HPDE6-E6E7 (cell line): Measurements from ENCODE around the gene AP5Z1.
"Not testable (repeated sequence)": the region's sequence is repeated elsewhere in the genome, so short reads cannot be mapped to it uniquely, and the experiment has no call there.

Experiments used
- DNase-seq: peaks from one replicate; pipeline ENCODE4 v3.0.0; 2011; ENCODE audit warnings: missing footprints; ENCODE audit errors: extremely low spot score

AP5Z1 gene

DNA sequence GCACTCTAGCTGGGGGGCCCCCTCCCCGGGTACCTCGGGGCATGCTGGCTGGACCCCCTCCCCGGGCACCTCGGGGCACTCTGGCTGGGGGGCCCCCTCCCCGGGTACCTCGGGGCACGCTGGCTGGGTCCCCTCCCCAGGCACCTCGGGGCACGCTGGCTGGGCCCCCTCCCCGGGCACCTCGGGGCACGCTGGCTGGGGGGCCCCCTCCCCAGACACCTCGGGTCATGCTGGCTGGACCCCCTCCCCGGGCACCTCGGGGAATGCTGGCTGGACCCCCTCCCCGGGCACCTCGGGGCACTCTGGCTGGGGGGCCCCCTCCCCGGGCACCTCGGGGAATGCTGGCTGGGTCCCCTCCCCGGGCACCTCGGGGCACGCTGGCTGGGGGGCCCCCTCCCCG is 27.2 kb downstream of the AP5Z1 start:
- not testable (repeated sequence) for DNase-seq

DNA sequence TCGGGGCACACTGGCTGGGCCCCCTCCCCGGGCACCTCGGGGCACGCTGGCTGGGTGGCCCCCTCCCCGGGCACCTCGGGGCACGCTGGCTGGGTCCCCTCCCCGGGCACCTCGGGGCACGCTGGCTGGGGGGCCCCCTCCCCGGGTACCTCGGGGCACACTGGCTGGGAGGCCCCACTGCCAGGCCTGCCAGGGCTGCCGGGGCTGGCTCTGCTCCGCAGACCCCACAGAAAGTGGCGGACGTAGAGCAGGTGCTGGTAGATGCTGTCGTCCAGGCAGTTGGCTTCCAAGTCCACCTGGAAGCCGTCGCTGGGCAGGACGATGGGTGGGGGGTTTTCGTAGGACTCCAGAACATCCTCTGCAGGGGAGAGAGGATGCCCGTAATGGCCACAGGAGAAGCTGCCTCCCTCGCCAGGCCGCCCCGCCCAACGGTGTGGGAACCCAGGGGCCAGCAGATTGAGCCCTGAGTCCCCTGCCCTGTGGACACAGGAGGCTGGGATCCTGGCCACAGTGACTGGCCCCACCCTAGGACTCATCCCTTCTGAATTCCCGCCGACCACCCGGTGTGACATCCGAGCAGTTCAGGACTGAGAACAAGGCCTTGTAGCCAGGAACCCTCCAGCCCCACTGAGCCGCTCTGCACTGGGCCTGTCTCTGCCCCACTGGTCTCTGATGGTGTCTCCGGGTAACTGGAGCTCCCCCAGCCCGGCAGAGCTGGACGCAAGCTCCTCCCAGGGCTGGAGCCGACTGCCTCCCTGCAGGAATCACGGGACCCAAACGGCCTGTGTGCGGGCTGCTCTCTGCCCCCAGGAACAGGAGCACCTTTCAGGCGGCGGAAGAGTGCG is 28.2 kb downstream of the AP5Z1 start:
- DNase-seq = no peak

DNA sequence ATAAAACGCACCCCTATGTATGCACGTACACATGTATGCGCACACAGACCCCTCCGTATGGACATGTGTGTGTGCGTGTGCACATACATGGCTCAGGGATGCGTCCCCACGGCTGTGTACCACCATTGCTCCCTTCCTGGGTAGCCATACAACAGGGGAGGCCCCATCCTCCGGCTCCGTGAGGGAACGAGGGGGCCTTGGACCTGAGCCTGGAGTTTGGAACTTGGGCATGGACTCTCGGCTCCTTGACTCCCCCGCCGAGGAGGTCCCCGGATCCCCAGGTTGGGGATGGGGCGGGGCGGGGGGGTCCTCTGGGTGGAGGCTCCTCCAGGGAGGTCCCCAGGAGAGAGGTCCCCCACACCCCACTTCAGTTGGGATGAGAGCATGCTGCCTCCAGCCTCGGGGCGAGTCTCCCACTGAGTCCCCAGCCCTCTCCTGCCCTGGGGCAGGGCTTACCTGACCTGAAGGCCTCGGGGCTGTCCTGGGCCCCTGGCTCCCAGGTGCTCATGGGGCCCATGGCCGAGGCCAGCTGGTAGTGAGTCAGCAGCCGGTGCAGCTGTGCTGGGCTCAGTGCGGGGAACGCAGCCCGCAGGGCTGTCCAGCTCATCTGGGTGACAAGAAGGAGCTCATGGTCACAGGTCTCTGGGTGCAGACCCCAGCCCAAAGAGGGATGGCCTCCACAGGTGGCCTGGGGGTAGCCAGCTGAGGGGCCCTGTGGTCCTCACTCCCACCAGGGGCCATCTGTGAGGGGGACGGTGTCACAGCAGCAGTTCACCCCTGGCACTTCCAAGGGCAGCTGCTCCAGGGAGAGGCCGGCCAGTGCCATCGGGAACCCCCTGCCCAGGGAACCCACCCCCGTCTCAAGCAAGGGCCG is 29.9 kb downstream of the AP5Z1 start:
- DNase-seq = no peak

DNA sequence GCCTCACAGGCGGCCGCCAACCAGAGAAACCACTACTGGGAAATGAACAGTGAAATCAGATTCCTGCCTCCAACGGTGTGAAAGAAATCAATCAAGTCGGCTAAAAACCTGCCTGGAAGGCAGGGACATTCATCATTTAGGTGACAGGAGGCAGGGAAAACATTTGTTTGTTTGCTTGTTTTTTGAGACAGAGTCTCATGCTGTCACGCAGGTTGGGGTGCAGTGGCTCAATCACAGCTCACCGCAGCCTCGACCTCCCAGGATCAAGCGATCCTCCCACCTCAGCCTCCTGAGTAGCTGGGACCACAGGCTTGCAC is 30.5 kb downstream of the AP5Z1 start:
- no peak for DNase-seq

DNA sequence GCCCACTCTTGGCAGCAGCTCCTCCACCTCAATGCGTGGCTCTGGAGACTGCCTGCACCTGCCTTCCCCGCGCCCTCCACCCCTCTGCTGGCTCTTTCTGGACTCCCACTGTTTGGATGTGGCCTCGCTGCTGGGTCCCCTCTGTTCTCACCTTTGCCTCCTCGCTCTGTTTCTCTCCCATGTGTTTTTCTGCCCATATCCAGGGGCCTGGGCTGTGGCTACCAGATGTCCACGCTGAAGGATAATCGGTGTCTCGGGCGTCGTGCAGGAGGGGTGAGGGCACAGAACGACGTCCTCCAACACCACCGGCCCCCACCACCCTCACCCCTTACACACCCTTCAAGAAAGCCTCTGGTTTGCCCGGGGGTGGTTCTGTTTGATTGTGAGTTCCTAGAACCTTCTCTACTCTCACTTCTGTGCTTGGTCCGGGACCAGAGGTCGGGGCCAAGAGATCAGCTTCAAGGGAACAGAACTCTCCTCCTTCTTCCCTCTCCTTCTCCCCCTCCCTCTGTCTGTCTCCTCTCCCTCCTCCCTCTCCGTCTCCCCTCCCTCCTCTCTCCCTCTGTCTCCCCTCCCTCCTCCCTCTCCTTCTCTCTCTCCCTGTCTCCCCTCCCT is 31.7 kb downstream of the AP5Z1 start:
- DNase-seq = no peak

DNA sequence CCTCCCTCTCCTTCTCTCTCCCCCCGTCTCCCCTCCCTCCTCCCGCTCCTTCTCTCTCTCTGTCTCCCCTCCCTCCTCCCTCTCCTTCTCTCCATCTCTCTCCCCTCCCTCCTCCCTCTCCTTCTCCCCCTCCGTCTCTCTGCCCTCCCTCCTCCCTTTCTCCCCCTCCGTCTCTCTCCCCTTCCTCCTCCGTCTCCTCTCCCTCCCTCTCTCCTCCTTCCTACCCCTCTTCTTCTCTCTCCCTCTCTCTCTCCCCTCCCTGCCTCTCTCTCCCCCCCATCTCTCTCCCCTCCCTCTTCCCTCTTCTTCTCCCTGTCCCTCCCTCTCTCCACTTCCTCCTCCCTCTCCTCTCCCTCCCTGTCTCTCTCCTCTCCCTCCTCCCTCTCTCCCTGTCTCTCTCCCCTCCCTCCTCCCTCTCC is 32.2 kb downstream of the AP5Z1 start:
- DNase-seq = no peak

GRCh38 chr7:4808026-4808425 is 32.6 kb downstream of the AP5Z1 start:
- DNase-seq = no peak

DNA sequence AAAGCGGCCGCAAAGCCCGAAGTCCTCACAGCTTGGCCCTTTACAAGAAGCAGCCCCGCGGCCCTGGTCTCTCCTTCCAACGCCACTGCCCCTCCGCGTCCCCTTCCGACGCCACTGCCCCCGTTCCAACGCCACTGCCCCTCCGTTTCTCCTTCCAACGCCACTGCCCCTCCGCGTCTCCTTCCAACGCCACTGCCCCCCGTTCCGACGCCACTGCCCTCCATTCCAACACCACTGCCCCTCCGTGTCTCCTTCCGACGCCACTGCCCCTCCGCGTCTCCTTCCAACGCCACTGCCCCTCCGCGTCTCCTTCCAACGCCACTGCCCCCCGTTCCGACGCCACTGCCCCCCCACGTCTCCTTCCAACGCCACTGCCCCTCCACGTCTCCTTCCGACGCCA is 33.1 kb downstream of the AP5Z1 start:
- no peak for DNase-seq

- DNase-seq = no peak
These were observed 33.7 kb downstream of the AP5Z1 start for GRCh38 chr7:4809091-4809591.

DNA sequence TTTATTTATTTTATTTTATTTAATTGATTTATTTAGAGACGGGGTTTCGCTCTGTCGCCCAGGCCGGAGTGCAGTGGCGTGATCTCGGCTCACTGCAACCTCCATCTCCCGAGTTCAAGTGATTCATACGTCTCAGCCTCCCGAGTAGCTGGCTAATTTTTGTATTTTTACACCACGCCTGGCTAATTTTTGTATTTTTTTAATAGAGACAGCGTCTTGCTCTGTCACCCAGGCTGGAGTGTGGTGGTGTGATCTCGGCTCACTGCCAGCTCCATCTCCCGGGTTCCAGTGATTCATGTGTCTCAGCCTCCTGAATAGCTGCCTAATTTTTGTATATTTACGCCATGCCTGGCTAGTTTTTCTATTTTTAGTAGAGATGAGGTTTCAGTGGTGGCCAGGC is 34.2 kb downstream of the AP5Z1 start:
- no peak for DNase-seq

GRCh38 chr7:4814433-4814832 is 39.0 kb downstream of the AP5Z1 start:
- DNase-seq = no peak

- no peak for DNase-seq
These were observed 39.7 kb downstream of the AP5Z1 start for GRCh38 chr7:4815121-4815520.

- DNase-seq = no peak
These were observed 40.4 kb downstream of the AP5Z1 start for GRCh38 chr7:4815609-4816418.

DNA sequence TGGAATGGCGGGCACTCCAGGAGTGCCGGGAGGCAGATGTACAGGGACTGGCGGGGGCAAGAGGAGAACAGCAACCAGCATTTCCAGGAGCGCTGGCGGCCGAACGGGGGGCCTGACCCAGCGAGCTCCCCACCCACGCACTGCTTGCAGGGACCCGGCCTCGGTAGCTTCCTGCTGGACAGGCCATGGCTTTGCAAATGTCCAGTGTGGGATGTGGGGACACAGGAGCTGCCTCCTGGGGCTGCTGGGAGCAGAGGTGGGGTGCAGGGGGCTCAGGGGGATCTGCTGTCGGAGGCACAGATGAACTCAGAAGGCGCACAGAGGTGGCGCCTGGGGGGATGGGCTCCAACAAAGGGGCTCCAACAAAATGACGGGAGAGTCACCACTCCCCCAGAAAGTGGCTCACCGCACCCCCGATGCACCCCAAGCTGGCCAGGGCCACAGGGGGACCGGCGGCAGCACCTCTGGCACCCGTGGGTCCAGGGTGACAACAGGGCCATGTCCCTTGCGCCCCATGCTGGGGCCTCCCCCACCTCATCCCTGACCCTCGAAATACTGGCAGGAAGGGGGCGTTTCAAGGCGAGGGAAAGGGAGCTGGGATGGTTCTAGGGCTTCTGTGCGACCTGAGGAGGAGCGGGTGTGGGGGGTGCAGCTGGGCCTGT is 41.1 kb downstream of the AP5Z1 start:
- no peak for DNase-seq

DNA sequence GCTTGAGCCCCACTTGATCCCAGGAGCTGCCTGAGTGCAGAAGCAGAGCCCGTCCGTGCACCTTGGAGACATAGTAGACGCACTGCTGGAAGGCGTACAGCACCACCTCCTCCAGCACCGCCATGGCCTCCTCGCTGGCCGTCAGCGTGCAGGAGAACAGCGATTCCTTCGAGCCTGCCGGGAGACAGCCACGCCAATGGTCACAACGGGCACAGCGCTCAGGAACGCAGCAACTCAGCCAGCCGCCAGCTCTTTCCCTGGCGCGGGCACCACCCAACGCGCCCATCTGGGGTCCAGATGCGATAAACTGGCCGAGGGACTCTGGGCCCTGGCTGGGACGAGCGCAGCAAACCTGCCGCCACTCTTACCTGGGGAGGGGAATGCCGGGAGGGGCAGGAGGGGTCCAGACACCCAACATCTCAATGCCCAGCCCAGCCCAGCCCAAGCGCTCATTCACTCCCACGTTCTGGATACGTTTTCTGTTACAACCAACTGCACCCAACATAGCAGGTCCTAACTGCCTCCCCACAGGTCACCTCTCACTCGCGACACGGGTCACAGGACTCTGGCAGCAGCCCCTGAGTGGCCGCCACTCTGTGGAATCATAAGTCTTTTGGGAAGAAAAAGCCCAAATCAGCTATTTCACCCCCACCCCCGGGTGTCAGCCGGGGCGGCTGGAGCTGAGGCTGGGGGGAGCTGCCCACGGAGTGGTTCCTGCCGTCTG is 41.9 kb downstream of the AP5Z1 start:
- DNase-seq = no peak

DNA sequence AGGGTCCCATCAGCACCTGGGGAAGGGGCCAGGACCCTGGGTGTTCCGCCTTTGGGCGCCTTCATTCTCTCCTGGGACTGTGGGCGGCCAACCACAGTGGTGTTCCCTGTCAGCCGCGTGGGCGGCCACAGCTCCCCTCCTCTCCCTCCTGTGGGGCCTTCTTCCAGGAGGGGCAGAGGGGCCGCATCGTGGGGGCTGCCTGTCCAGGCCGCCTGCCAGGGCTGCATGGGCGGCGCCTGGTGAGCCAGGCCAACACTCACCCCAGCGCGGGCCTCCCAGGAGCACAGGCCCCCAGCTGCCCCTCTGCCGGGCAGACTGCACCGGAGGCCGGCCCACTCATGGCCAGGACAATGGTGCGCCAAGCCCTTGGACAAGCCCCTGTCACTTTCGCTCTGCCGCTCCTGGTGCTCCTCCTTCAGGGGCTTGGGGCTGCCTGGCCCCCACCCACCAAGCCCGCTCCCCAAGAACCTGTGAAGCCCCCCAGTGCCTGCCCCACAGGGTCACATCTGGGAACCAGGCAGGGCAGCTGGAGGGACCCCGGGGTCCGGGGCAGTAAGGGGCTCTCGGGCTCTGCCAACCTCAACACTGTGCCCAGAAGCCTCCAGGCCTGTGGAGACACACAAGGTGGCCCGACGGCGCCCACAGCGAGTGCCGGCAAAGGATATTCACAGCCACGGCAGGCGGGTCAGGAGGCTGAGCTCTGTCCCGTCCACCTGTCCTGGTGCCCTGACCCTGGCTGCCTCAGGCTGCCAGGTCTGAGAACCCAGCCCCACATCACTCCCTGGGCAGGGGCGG is 42.8 kb downstream of the AP5Z1 start:
- DNase-seq = no peak

GRCh38 chr7:4819560-4820404 is 44.4 kb downstream of the AP5Z1 start:
- no peak for DNase-seq

DNA sequence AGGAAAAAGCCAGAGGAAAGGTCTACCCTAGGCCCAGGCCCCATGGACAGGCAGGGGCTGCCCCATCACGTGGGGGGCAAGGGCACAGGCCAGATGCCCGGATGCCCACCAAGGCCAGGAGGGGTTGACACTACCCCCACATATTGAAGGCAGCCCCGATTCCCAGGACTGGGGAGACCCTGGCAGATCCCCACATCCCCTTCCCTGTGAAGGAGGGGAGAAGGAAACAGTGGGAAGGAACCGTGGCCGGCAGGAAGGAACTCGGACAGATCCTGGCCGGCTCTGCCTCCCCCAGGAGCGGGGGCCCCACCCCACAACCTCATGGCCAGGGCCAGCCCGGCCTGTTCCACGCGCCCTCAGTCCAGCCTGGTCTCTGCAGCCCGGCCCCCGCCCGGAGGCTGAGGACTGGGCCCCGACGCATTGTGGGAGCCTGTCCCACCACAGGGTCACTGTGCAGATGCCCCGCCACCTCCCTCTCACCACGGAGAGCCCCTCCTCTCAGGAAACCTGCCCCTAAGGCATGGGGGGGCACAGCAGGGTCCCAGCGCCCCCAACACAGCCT is 45.1 kb downstream of the AP5Z1 start:
- no peak for DNase-seq
